ENCODE results near the gene FGF3. TPM values are rescaled to one million over a fixed set of nuclear protein-coding genes. Genes with fewer than 3 reads are reported as not detected.

The FGF3 gene
- polyA plus RNA-seq, 3 donors: not detected

- Histone ChIP-seq H3K4me3 (replicated peaks in 1 of 3; ENCODE audit: low read depth in 2 of 3, low read length in 3 of 3) (no peak overlapping the region), H4K20me1 (ENCODE audit: insufficient read depth, low read length) (no peaks in the 10 kb centered on the region), H3K27ac (ENCODE audit: low read depth in 1 of 2, low read length in 2 of 2) (no peak overlapping the region), H2AFZ (ENCODE audit: insufficient read depth, low read depth, low read length, poor library complexity, severe bottlenecking) (no peak overlapping the region), H3K4me2 (replicated peaks; ENCODE audit: extremely low read depth, low read length, poor library complexity, severe bottlenecking) (no peak overlapping the region), H3K4me1 (ENCODE audit: control insufficient read depth in 1 of 2, insufficient read depth in 2 of 2, low read length in 2 of 2) (no peaks in the 10 kb centered on the region), H3K36me3 (replicated peaks in 1 of 2; ENCODE audit: control insufficient read depth in 1 of 2, insufficient read depth in 2 of 2, low read length in 2 of 2) (no peaks in the 10 kb centered on the region), H3K79me2 (ENCODE audit: insufficient read depth, low read length) (no peaks in the 10 kb centered on the region), H3K27me3 (ENCODE audit: control insufficient read depth in 2 of 2, insufficient read depth in 2 of 2, low read length in 2 of 2) (no peaks in the 10 kb centered on the region), H3K9me3 (replicated peaks in 1 of 2; ENCODE audit: control insufficient read depth in 1 of 2, insufficient read depth in 1 of 2, low read length in 2 of 2) (no peaks in the 10 kb centered on the region), H3K9ac (ENCODE audit: insufficient read depth, low read length, poor library complexity, severe bottlenecking) (no peak overlapping the region)
- intact Hi-C loops (cut with micrococcal nuclease): no loop called here
- peaks cover 0 to 2% (median 0%) of the 10 kb centered on the region in 7 donors for H3K9me3 Mint-ChIP-seq
- no peak overlapping the region for H3K27ac Mint-ChIP-seq
- TF ChIP-seq CTCF (IDR thresholded peaks at IDR 0.05): no peak
- H3K4me3 Mint-ChIP-seq: no peak overlapping the region
- peaks cover 4 to 7% (median 6%) of the 10 kb centered on the region in 3 donors for H3K27me3 Mint-ChIP-seq (ENCODE audit: low read depth in 3 of 3)
- WGBS (ENCODE audit: insufficient coverage): 80% methylated on average over 9 of the region's 10 CpGs
- no peaks in the 10 kb centered on the region for H3K36me3 Mint-ChIP-seq
- no peaks in the 10 kb centered on the region for H3K4me1 Mint-ChIP-seq
- no peak for DNase-seq
Measured at GRCh38 chr11:69787906-69788305, 31.3 kb downstream of the FGF3 start.

DNA sequence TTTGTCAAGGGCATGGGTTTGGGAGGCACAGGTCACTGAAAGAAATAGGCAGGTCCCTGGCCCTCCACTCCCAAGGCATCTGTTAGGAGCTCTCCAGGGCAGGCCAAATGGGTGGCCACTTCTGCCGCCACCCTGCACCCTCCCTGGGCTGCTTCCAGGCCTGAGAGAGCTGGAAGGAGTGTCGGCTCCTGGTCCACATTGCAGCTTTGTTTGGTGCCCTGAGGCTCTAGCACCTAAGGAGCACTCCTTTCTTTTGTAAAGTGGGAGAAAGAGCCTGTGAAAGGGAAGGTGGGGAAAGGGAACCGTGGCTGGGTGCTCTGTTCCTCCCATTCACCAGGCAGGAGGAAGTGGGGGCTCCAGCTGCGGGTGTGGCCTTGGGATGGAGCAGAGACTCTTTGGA, 31.8 kb downstream of the FGF3 start:
- no peak for DNase-seq
- H3K4me1 ChIP-seq (ENCODE audit: control insufficient read depth in 1 of 2, insufficient read depth in 2 of 2, low read length in 2 of 2): no peaks in the 10 kb centered on the region
- no peak overlapping the region for H3K27ac Mint-ChIP-seq
- peak overlapping the region in 1 of 2 donors; percentile 16 for H3K4me3 Mint-ChIP-seq
- intact Hi-C loops (cut with micrococcal nuclease): no loop called here
- TF ChIP-seq CTCF (IDR thresholded peaks at IDR 0.05): no peak
- no peak overlapping the region for H2AFZ ChIP-seq (ENCODE audit: insufficient read depth, low read depth, low read length, poor library complexity, severe bottlenecking)
- no peaks in the 10 kb centered on the region for H4K20me1 ChIP-seq (ENCODE audit: insufficient read depth, low read length)
- H3K27ac ChIP-seq (ENCODE audit: low read depth in 1 of 2, low read length in 2 of 2): no peak overlapping the region
- no peaks in the 10 kb centered on the region for H3K36me3 ChIP-seq (replicated peaks in 1 of 2; ENCODE audit: control insufficient read depth in 1 of 2, insufficient read depth in 2 of 2, low read length in 2 of 2)
- no peaks in the 10 kb centered on the region for H3K36me3 Mint-ChIP-seq
- H3K27me3 ChIP-seq (ENCODE audit: control insufficient read depth in 2 of 2, insufficient read depth in 2 of 2, low read length in 2 of 2): no peaks in the 10 kb centered on the region
- peaks cover 0 to under 1% (median 0%) of the 10 kb centered on the region in 7 donors for H3K9me3 Mint-ChIP-seq
- H3K9ac ChIP-seq (ENCODE audit: insufficient read depth, low read length, poor library complexity, severe bottlenecking): no peak overlapping the region
- WGBS (ENCODE audit: insufficient coverage): 90% methylated on average over 2 of the region's 4 CpGs
- no peak overlapping the region for H3K4me3 ChIP-seq (replicated peaks in 1 of 3; ENCODE audit: low read depth in 2 of 3, low read length in 3 of 3)
- H3K9me3 ChIP-seq (replicated peaks in 1 of 2; ENCODE audit: control insufficient read depth in 1 of 2, insufficient read depth in 1 of 2, low read length in 2 of 2): no peaks in the 10 kb centered on the region
- H3K79me2 ChIP-seq (ENCODE audit: insufficient read depth, low read length): no peaks in the 10 kb centered on the region
- peaks cover 3 to 7% (median 6%) of the 10 kb centered on the region in 3 donors for H3K27me3 Mint-ChIP-seq (ENCODE audit: low read depth in 3 of 3)
- H3K4me2 ChIP-seq (replicated peaks; ENCODE audit: extremely low read depth, low read length, poor library complexity, severe bottlenecking): no peak overlapping the region
- H3K4me1 Mint-ChIP-seq: no peaks in the 10 kb centered on the region
